DLD1 (cell line): Measurements from ENCODE around the gene SPEM3.

Experiments
- in situ Hi-C: cut with HindIII; loops from 2 replicates; pipeline ENCODE4 v1.10.0; 2017; ENCODE audit warnings: low sequenced_read_pairs

The SPEM3 gene

GRCh38 chr17:7419819-7420610 is 8.6 kb upstream of the SPEM3 start, which contains the start of gene SPEM1:
SPEM1 (plus strand) TSS chr17:7420324; CDS start chr17:7420385, 61 bp downstream.
- in situ Hi-C loops: no loop called here

- in situ Hi-C loops: no loop called here
These were observed 7.5 kb upstream of the SPEM3 start for GRCh38 chr17:7421186-7421585.

DNA sequence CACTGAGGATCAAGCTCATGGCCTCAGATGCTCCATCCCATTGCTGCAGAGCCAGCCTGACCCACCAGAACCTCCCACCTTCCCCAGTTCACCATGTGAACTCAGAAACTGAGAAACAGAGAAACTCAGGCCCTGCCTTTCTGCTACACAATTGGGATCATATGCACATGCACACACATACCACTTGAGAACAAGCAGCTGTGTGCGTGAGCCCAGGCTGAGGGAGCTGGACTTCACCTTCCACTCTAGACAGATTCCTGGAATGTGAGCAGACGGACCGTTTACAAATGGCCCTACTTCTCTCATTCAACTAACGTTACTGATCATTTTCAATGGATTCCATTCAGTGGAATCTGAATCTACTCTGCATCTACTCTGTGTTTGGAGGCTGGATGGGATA is 5.0 kb upstream of the SPEM3 start:
- in situ Hi-C loops: no loop called here

- in situ Hi-C loops: no loop called here
These were observed 3.3 kb upstream of the SPEM3 start, which contains the start of gene SPEM2 for GRCh38 chr17:7425316-7425715. SPEM2 (plus strand) TSS chr17:7425616; CDS start chr17:7425689, 73 bp downstream.

GRCh38 chr17:7425756-7426155 is 2.9 kb upstream of the SPEM3 start:
- in situ Hi-C loops: no loop called here

DNA sequence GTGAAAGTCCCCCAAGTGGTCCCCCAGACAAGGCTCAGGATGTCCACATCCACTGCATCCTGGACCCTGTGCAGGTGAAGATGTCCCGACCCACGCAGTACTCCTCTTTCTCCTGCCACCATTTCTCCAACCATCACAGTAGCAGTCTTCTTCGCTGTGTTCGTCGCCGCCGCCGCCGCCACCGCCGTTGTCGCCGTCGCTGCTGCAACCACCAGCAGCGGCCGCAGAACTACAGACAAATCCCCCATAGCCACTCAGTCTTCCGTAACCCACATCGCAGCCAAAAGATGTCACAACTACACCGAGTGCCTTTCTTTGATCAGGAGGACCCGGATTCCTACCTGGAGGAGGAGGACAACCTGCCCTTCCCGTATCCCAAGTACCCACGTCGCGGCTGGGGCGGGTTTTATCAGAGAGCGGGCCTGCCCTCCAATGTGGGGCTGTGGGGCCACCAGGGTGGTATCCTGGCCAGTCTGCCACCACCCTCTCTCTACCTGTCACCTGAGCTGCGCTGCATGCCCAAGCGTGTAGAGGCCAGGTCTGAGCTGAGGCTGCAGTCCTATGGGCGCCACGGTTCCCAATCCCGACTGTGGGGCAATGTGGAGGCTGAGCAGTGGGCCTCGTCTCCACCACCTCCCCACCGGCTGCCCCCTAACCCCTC is 2.3 kb upstream of the SPEM3 start:
- in situ Hi-C loops: no loop called here

DNA sequence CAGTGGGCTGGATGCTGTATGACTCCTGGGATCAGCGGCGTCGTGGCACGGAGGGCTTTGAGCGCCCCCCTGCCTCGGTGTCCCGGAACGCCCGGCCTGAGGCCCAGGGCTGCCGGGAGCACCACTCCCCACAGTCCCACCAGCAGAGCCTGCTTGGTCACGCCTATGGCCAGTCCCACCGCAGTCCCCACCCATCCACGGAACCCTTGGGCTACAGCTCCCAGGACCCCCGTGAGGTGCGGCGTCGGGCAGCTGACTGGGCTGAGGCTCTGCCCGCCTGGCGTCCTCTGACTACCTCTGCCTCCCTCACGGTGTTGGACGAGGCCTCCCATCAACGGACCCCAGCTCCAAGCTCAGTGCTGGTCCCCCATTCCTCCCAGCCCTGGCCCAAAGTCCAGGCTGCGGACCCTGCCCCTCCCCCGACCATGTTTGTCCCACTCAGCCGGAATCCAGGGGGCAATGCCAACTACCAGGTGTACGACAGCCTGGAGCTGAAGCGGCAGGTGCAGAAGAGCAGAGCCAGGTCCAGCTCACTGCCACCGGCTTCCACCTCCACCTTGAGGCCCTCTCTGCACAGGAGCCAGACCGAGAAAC is 1.7 kb upstream of the SPEM3 start:
- in situ Hi-C loops: no loop called here

DNA sequence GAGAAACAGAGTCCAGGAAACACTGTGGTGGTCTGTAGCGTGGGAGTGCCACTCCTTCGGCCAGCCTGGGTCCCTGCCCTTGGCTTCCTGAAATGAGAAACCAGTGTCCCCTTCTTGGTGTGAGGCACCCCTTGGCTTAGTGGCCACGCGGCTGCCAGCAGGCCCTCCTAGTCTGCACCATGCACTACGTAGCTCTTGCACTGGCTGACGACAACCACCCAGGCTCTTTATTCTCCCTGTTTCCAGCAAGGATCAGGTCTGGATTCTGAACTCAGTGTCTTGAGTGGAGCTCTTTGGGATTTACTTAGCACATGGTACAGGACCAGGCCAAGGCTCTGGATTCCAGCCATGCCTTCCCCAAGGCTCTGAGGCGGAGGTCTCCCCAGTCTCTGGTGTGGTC is 1.1 kb upstream of the SPEM3 start:
- in situ Hi-C loops: no loop called here

DNA sequence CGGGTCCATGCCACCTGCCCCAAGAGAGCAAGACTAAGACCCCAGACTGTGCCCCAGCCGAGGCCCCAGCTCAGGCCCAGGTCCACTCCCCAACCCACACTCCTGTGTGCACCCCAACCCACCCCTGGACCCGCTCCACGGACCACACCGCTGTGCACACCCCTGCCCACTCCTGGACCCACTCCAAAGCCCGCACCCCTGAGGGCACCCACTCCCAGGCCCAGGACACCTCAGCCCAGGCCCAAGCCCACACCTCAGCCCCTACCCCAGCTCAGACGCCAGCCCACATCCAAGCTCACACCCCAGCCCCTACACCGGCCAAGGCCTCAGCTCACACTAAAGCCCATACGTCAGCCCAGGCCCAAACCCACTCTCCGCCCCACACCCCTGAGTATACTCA is 1.1 kb downstream of the SPEM3 start:
- in situ Hi-C loops: no loop called here

- in situ Hi-C loops: no loop called here
These were observed 2.6 kb downstream of the SPEM3 start for GRCh38 chr17:7431231-7431630.

DNA sequence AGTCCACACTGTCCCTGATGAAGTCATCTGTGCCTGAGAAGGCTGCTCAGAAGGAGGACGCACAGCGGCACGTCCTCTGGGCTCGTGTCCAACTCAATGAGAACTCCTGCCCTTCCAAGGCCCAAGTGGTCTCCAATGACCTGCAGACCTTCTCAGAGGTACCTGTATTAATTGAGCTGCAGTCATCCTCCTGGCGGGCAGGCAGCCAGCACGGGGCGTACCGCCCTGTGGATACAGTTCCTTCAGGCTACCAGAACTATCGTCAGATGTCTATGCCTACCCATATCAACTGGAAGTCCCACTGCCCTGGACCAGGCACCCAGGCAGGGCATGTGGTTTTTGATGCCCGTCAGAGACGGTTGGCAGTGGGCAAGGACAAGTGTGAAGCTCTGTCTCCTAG is 3.6 kb downstream of the SPEM3 start:
- in situ Hi-C loops: no loop called here

GRCh38 chr17:7435676-7436555 is 7.3 kb downstream of the SPEM3 start:
- in situ Hi-C loops: no loop called here

GRCh38 chr17:7436556-7437368 is 8.1 kb downstream of the SPEM3 start:
- in situ Hi-C loops: no loop called here

- in situ Hi-C loops: no loop called here
These were observed 8.8 kb downstream of the SPEM3 start for GRCh38 chr17:7437369-7437863.

- in situ Hi-C loops: no loop called here
These were observed 9.4 kb downstream of the SPEM3 start for GRCh38 chr17:7437950-7438614.

DNA sequence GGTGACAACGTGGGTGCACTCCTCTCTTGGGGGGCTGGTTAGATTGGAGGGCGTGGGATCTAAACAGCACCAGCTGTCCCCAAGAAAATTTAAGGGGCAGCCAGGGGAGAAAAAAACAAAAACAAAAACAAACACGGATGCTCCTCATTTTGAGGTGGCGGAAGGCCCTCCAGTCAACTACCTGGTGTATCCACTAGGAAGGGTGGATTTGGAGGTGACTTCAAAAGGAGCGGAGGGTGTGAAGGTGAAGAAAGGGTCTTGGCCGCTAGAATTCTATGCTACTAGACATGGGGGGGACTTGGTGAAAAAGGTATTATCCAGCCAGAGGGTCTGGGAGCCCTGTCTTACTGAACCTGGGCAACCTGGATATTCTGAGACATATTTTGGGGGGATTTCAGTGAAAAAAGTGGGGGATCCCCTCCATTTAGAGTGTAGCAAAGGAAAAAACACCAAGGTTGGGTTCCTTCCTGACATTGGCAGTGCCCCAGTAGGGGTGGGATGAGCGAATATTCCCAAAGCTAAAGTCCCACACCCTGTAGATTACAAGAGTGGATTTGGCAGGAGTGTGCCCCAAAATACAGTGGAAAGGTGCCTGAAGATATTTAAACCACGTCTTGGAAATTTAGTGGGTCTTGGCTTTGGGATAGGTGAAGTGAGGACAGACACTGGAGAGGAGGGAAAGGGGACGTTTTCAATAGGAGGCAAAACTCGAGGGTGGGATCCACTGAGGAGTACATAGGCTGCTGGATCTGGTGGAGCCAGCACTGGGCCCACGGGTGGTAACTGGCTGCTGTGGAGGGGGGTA is 10.2 kb downstream of the SPEM3 start:
- in situ Hi-C loops: no loop called here

- in situ Hi-C loops: no loop called here
These were observed 10.9 kb downstream of the SPEM3 start, which contains the start of gene FGF11 for GRCh38 chr17:7439462-7440112. FGF11 (plus strand) TSS chr17:7439512; CDS start chr17:7439621, 109 bp downstream.
